PFSK-1 (cell line): ENCODE measurements around the gene SORBS2.

Experiments used
- FOXP2 ChIP-seq: optimal IDR thresholded peaks from 2 replicates; pipeline ENCODE3; 2011; ENCODE audit warnings: borderline replicate concordance, control low read depth, inconsistent platforms; ENCODE audit not compliant: insufficient read depth; ENCODE audit errors: extremely low read length, extremely low read depth
- POLR2AphosphoS5 ChIP-seq: IDR thresholded peaks from 2 replicates; pipeline ENCODE4 v1.6.1; 2012; ENCODE audit warnings: low read depth, mild to moderate bottlenecking, control low read depth, low read length, moderate library complexity
- REST ChIP-seq, 2 experiments: IDR thresholded peaks; 2 replicates each; pipeline versions ENCODE4 v1.6.1 to v1.8.0; 2011 to 2012; ENCODE audit warnings: low read depth in 2 of 2, low read length in 2 of 2, control low read depth in 1 of 2, inconsistent platforms in 1 of 2, mild to moderate bottlenecking in 1 of 2, moderate library complexity in 1 of 2; ENCODE audit not compliant: insufficient read depth in 1 of 2
- SIN3A ChIP-seq: IDR thresholded peaks from 2 replicates; pipeline ENCODE4 v1.6.1; 2012; ENCODE audit warnings: mild to moderate bottlenecking, low read length, moderate library complexity, borderline replicate concordance; ENCODE audit not compliant: insufficient read depth
- TAF1 ChIP-seq: IDR thresholded peaks from 2 replicates; pipeline ENCODE4 v1.6.1; 2012; ENCODE audit warnings: low read length, control low read depth, borderline replicate concordance; ENCODE audit not compliant: insufficient read depth

The SORBS2 gene

GRCh38 chr4:185734930-185735329, 77.1 kb downstream of the SORBS2 start:
- TF ChIP-seq FOXP2: no peak
- TF ChIP-seq SIN3A: no peak
- no peak for TF ChIP-seq TAF1
- TF ChIP-seq POLR2AphosphoS5: no peak
- no peak for TF ChIP-seq REST (IDR thresholded peaks at IDR 0.05; ENCODE audit: insufficient read depth in 1 of 2, low read depth in 2 of 2, low read length in 2 of 2)

- TF ChIP-seq TAF1 (no peak), SIN3A (no peak), FOXP2 (no peak), POLR2AphosphoS5 (no peak), REST (IDR thresholded peaks at IDR 0.05; ENCODE audit: insufficient read depth in 1 of 2, low read depth in 2 of 2, low read length in 2 of 2) (no peak)
Observed at GRCh38 chr4:185734214-185734613, 77.8 kb downstream of the SORBS2 start.

GRCh38 chr4:185730849-185731608, 81.0 kb downstream of the SORBS2 start:
- TF ChIP-seq TAF1: no peak
- TF ChIP-seq FOXP2: no peak
- TF ChIP-seq POLR2AphosphoS5: no peak
- no peak for TF ChIP-seq SIN3A
- TF ChIP-seq REST (IDR thresholded peaks at IDR 0.05; ENCODE audit: insufficient read depth in 1 of 2, low read depth in 2 of 2, low read length in 2 of 2): no peak

GRCh38 chr4:185730387-185730786, 81.6 kb downstream of the SORBS2 start:
- TF ChIP-seq FOXP2 (no peak), SIN3A (no peak), REST (IDR thresholded peaks at IDR 0.05; ENCODE audit: insufficient read depth in 1 of 2, low read depth in 2 of 2, low read length in 2 of 2) (no peak), POLR2AphosphoS5 (no peak), TAF1 (no peak)
